HG02870 (cell line): ENCODE results near the gene MMP25.
A peak's percentile ranks its signal among the peaks of the same experiment; 100 is the strongest.
"Not testable (repeated sequence)": the region's sequence is repeated elsewhere in the genome, so short reads cannot be mapped to it uniquely, and the experiment has no call there.

Experiments used
- ATAC-seq: cut with Tn5 transposase; IDR thresholded peaks from one replicate; pipeline ENCODE4 v1.9.1; 2021; ENCODE audit warnings: mild to moderate bottlenecking, moderate library complexity; ENCODE audit not compliant: unreplicated experiment

The MMP25 gene

DNA sequence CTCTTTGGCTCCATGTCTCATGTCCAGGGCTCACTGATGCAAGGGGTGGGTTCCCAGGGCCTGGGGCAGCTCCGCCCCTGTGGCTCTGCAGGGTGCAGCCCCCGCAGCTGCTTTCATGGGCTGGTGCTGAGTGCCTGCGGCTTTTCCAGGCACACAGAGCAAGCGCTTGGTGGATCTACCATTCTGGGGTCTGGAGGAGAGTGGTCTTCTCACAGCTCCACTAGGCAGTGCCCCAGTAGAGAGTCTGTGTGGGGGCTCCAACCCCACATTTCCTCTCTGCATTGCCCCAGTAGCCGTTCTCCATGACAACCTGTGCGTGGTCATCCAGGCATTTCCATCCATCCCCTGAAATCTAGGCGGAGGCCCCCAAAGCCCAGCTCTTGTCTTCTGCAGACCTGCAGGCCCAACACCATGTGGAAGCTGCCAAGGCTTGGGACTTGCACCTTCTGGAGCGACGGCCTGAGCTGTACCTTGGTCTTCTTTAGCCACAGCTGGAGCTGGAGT, 24.3 kb downstream of the MMP25 start:
- ATAC-seq: no peak

DNA sequence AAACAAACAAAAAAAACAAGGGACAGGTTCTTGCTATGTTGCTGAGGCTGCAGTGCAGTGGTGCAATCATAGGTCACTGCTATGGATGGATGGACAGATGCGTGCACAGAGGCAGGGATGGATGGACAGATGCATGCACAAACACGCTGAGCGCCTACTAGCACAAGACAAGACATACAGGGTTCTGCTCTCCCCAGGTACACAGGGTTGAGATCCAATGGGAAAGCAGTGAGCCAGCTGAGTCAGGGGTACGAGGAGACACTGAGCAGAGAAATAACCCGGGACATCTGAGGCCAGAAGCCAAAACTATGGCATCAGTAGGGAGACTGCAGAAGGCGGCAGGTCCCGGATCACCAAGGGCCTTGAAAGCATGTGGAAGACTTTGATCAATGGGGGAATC, 25.3 kb downstream of the MMP25 start:
- no peak for ATAC-seq

DNA sequence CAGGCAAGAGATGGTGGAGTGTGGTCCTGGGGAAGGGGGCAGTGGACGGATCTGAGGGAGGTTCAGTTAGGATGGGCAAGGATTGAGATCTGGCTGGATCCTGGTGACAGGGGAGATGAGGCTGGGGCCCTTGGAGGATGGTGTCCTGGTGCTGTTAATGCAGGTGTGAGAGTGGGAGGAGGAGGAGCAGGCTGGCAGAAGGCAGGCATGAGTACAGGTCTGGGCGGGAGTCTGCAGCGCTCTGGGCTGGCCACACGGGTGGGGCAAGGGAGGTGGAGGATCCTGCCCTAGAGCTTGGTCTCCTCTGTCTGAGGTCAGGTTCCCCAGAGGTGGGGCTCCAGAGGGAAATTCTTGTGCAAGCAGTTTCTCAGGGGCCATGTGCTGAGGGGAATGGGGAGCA, 25.8 kb downstream of the MMP25 start:
- not testable (repeated sequence) for ATAC-seq

DNA sequence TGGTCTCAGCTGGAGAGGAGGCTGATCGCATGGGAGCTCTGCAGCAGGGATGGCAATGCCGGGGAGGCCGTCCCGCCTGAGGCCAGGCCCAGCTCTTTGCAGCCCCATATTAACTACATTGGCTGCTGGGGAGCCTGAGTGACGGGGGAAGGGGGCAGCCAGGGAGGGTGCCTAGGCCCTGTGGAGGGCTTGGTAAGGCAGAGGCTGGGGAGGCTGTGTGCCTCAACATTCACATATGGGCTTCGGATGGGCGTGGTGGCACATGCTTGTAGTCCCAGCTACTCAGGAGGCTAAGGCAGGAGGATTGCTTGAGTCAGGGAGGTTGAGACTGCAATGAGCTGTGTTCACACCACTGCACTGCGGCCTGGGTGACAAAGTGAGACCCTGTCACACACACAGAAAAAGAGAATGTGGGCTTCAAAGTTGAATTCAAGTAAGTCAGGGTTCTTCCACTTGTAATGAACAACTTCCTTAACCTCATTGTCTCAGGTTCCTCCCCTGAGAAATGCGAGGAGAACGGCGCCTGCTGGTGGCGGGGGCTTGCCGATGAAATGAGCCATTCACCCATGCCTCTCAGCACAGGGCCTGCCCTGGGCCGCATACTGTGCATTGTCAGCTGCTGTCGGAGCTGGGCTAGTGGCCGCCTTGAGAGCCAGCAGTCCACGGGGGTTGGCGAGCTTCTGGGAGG, 26.4 kb downstream of the MMP25 start:
- not testable (repeated sequence) for ATAC-seq

DNA sequence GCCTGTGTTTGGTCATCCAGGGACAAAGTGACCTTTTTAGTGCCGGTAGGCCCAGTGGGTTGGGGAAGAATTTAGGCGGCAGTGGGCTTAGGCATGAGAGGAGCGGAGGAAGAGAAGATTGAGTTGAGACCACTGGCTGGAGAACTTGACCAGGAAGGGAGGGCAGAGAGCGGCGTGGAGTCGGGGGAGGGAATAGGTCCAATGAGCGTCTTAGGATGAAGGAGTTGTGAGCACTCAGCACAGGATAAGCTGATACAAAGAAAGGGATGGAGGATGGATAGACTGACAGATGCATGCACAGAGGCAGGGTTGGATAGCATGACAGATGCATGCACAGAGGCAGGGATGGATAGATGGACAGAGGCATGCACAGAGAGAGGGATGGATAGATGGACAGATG, 27.1 kb downstream of the MMP25 start:
- no peak for ATAC-seq

DNA sequence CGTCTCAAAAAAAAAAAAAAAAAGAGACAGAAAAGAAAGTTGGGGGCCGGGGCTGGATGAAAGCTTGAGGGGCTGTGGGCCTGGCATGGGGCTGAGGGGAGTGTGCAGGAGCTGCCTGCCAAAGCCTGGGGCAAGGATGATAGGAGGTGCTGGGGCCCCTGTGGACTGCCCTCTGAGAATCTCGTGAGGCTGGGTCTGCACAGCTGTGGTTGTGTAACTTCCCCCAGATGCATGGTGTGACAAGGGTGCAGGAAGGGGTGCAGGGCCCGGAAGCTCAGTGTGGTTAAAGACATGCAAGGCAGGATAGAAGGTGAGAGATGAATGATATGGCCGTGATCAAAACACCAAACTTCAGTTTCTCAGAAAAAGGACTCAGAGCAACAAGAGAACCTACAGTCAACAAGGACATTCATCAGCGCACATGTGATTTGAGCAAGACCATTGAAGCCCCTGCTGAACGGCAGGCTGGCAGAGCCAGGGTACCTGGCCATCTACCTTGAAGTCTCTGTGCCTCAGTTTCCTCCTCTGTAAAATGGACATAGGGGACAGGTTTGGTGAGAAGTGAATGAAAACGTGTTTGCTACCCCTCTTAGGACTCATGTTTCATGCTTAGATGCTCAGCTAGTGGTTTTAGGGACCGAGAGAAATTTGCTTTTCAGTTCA, 28.6 kb downstream of the MMP25 start:
- peak; percentile 59 for ATAC-seq

DNA sequence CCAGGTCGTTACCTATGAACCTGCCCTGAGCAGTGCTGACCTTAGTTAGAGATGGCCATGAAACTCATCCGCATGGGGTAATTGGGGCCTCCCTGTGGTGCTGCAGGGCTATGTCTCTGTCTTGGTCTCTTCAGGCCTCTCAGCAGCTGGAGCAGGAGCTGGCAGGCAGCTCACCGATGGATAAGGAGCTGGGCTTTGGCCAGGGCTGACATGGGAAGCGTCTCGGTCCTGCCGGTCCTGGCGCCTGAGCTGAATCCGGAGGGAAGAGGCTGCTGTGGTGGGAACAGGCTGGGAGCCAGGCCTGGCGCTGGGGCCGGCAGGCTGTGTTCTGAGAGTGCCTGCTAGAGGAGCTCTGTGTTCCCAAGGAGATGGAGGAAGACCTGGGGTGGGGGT, 29.2 kb downstream of the MMP25 start:
- no peak for ATAC-seq

DNA sequence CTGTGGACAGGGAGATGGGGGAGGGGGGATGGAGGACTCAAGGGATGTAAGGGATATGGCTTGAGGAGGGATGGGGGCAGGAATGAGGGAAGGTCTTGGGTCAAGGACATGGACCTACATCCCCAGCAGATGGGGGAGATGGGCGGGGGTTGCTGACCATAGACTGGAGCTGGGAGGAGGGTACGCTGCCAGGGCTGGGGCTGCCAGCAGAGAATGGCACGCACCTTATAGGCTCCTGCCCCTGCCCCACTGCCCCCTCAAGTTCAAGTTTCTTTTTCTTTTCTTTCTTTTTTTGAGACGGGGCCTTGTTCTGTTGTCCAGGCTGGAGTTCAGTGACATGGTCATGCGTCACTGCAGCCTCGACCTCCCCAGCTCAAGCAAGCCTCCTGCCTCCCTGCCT, 29.6 kb downstream of the MMP25 start:
- not testable (repeated sequence) for ATAC-seq

DNA sequence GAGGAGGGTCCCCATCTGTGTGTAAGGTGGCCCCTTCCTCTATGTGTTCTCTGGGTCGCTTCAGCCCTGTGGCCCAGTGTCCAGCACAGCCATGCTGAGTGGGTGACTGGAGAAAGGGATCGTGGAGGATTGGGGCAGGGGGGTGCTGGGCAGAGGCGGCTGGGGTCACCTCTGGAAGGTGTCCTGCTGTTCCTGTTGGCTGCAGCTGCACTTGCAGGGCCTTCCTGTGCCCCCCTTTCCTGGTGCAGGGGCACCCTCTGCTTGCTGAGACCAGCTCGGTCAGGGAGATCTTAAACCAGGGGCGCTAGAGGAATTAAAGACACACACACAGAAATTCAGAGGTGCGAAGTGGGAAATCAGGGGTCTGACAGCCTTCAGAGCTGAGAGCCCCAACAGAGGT, 30.2 kb downstream of the MMP25 start:
- ATAC-seq: no peak

DNA sequence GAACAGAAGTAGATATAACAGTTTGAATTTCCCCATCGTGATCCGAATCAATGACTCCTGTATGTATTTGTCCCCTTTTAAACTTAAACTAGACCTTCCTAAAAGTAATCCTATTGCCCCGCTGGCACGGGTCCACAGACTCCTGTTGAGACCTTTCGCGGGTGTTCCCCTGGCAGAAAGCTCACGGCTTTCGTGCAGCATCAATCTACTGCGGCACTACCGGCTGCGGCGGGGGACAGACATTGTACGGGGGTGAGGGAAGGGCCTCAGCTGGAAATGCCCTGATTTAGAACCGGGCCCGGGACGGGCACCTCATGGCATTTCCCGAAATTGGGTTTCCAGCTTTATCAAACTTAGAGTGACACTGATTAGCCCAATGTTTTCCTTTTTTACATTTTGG, 33.7 kb downstream of the MMP25 start:
- no peak for ATAC-seq

DNA sequence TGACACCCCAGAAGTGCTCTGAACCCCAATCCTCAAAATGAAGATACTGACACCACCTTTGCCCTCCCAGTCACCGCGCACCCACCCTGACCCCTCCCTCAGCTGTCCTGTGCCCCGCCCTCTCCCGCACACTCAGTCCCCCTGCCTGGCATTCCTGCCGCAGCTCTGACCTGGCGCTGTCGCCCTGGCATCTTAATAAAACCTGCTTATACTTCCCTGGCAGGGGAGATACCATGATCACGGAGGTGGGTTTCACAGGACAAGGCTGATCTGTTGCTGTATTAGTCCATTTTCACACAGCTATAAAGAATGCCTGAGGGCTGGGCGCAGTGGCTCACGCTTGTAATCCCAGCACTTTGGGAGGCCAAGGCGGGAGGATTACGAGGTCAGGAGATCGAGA, 35.6 kb downstream of the MMP25 start:
- not testable (repeated sequence) for ATAC-seq

DNA sequence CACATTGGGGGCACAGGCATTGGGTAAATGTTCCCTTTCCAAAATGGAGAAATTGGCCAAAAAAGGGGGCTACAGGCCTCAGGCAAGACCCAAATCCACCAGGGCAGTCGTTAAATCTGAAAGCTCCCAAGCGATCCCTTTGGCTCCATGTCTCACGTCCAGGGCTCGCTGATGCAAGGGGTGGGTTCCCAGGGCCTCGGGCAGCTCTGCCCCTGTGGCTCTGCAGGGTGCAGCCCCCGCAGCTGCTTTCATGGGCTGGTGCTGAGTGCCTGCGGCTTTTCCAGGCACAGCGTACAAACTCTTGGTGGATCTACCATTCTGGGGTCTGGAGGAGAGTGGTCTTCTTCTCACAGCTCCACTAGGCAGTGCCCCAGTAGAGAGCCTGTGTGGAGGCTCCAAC, 37.0 kb downstream of the MMP25 start:
- not testable (repeated sequence) for ATAC-seq

DNA sequence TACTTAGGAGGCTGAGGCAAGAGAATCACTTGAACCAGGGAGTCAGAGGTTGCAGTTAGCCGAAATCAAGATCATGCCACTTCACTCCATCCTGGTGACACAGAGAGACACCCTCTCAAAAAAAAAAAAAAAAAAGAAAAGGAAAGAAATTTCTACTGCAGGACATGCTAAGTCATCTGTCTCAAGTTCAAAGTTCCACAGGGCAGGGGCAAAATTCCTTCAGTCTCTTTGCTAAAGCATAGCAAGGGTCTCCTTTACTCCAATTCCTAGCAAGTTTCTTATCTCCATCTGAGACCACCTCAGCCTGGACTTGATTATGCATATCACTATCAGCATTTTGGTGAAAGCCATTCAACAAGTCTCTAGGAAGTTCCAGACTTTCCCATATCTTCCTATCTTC, 38.1 kb downstream of the MMP25 start:
- ATAC-seq: no peak

DNA sequence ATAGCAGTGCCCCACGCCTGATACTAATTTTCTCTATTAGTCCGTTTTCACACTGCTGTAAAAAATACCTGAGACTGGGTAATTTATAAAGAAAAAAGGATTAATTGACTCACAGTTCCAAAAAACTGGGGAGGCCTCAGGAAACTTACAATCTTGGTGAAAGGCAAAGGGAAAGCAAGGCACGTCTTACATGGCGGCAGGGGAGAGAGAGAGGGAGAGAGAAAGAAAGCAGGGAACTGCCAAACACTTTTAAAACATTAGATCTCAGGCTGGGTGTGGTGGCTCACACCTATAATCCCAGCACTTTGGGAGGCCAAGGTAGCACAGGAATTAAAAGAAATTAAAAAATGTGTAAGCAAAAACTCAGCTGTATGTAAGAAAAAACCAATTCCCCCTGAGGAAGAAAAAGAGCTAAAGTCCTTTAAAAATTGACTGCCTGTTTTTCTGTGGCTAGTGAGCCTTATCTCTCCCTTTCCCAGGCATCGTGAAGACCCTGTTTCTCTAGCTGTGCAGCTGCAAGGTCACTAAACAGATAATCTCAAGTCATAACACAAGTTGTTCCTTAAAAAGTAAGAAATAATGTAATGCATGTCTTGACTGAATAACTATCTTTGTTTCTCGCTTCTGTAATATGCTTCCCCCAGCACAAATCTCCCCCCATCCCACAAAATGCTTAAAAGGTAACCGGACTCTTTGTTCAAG, 38.8 kb downstream of the MMP25 start:
- ATAC-seq: no peak

DNA sequence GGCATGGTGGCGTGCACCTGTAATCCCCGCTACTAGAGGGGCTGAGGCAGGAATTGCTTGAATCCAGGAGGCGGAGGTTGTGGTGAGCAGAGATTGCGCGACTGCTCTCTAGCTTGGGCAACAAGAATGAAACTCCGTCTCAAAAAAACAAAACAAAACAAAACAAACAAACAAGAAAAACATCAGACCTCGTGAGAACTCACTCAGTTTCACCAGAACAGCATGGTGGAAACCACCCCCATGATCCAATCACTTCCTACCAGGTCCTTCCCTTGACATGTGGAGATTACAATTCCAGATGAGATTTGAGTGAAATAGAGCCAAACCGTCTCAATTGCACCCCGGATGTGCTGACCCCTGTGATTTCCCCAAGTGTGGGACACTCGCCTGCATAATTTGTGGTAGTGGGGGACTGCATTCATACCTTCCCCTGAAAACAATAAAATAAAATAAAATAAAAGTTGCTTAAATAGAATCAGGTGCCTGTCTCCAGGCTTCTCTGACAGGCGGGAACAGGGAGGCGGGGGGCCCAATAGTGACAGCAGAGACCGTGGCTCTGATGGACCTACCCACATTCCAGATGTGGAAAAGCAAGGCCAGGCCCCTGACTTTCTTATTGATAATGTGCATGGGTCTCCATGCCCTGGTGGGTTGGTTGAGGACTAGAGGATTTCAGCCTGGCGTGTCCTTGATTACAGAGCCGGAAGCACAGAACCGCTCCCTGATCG, 39.7 kb downstream of the MMP25 start:
- no peak for ATAC-seq

DNA sequence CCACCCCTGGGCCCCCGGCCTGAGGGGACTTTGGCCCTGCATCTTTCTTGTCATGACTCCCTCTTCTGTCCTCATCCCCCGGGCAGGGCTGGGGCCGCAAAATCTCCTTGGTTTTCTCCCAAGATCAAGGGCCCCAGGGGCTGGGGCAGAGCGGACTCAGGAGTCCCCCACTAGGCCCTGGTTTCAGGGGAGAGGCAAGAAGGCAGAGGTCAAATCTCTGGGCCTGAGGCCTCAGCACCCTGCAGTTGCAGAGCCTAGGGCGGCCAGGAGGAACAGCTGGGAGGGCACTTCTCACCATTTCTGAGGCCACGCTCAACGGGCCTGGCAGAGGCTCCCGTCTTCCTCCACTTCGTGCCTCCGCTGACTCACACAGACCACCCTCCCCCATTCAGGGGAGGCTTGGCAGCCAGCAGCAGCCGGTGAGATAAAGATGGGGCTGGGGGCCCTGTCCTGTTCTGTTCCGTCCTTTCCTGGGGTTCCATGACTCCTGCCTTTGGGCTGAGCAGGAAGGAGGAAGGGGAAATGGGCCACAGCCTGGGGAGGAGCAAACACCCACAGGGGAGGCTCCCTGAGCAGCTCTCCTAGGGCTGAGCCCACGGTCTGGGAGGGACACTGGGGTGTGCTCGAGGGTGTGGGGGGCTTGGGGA, 40.4 kb downstream of the MMP25 start:
- ATAC-seq: no peak

DNA sequence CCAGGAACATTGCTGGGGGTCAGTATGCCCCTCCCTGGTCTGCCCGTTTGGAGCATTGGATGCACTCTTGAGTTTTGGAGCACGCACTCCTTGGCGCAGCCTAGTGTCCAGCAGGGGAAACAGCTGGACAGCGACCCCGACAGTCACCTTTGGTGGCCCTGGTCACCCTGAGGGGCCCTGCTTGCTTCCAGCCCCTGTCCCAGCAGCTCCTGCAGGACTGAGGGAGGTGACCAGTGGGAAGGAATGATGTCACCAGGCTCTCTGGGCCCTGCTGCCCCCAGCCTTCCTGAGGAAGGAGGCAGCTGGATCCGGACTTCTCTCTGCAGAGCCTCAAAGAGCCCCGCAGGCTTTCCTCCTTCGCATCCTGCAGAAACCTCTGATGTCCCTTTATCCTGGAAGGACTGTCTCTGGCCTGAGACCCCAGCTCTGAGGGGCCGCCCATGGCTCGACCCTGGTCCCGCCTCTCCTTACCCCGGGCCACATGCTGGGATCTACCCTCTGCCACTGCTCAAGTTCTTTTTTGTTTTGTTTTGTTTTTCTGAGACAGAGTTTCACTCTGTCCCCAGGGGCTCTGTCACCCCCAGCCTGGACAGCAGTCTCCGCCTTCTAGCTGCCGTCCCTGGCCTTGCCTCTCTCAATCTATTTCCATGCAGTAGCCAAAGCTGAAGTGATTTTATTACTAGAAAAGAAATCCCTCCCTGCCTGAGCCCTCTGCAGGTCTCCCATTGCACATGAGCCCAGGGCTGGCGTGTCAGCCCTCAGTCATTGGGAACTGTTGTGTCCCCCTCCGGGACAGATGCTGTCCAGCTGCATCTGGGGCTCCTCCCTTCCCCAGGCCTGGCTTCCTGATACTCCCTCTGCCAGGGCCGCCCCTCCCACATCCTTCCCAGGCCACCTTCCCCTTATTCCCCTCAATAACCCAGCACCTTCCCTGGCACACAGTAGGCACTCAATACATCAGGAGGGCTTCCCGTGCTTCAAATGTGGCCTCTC, 41.2 kb downstream of the MMP25 start:
- ATAC-seq: no peak

DNA sequence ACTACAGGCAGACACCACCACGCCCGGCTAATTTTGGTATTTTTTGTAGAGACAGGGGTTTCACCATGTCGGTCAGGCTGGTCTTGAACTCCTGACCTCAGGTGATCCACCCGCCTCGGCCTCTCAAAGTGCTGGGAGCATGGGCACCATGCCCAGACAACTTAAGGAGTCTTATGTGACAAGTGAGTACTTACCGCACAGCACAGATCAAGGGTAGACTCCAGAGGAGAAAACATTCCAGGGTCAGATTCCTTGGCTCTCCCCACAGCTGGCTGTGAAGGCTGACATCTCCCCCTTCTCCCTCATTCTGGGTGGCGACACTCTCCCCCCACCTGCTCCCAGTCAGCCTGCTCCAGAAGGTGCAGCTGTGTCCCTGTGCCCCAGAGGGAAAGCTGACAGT, 42.1 kb downstream of the MMP25 start:
- ATAC-seq: no peak

DNA sequence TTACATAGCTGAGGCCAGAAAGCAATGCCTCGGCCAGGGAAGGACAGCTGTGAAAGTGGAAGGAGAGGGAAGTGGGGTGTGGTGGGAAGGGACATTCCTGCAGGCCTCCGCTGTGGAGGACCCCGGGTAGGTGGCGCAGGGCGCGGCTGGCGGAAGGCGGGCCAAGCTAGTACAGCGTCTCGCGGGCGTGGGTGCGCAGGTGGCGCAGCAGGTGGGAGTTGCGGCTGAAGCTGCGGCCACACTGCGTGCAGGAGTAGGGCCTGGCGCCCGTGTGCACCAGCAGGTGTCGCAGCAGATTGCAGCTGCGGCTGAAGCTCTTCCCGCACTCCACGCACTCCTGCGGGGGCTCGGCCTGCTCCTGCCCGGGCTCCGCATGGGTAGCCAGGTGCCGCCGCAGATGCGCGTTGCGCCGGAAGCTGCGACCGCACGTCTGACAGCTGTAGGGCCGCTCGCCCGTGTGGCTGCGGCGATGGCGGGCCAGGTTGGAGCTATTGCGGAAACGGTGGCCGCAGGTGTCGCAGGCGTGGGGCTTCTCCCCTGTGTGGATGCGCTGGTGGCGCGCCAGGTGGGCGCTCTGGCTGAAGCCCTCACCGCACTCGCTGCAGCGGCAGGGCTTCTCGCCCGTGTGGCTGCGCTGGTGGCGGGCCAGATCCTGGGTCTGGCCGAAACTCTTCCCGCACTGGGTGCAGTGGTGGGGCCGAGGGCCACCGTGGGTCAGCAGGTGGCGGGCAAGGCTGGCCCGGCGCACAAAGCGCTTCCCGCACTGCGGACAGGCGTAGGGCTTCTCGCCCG, 42.8 kb downstream of the MMP25 start:
- ATAC-seq: no peak
